ENCODE results near the gene OVOL2.

The OVOL2 gene

DNA sequence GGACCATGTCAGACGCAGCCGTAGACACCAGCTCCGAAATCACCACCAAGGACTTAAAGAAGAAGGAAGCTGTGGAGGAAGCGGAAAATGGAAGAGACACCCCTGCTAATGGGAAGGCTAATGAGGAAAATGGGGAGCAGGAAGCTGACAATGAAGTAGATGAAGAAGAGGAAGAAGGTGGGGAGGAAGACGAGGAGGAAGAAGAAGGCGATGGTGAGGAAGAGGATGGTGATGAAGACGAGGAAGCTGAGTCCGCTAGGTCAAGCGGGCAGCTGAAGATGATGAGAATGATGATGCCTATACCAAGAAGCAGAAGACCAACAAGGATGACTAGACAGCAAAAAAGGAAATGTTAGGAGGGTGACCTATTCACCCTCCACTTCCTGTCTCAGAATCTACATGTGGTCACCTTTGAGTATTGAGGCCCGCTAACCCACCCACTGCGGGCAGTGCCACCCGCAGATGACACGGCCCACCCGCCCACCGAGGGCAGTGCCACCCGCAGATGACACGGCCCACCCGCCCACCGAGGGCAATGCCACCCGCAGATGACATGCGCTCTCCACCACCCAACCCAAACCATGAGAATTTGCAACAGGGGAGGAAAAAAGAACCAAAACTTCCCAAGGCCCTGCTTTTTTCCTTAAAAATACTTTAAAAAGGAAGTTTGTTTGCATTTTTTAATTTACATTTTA lies 45.6 kb downstream of the OVOL2 start:
- no peak for DNase-seq

DNA sequence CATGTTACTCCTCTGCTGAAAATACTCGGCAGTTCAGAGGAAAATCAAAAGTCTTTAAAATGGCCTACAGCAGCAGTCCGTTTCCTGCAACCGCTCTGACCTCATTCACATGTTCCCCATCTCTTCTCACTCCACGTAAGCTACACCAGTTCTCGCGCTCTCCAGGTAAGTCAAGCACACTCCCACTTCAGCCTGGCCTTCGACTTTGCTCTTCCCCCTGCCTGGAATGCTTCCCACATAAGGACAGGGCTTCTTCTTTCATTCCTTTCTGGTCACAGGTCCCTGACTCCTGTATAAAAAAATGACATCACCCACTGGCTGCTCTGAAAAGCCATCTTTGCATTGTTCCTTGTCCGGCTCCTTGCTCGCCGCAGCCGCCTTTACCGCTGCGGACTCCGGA lies 46.2 kb downstream of the OVOL2 start:
- no peak for DNase-seq

DNA sequence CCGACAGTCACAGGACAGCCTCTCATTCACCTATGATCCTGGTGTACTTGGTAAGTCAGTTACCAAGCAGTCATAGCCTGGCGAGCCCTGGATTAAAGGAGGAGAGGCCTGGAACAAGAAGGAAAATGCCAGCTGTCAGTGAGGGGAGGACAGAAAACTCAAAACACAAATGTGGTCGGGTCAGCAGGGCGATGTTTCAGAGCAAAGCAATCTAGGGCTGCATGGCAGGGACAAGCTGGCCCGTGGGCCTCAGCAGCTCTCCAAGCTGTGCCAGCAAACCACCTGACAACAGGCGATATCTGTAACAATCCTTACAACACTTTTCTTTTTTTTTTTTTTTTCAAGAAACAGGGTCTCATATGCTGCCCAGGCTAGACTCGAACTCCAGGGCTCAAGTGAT lies 48.6 kb downstream of the OVOL2 start:
- no peak for DNase-seq

DNA sequence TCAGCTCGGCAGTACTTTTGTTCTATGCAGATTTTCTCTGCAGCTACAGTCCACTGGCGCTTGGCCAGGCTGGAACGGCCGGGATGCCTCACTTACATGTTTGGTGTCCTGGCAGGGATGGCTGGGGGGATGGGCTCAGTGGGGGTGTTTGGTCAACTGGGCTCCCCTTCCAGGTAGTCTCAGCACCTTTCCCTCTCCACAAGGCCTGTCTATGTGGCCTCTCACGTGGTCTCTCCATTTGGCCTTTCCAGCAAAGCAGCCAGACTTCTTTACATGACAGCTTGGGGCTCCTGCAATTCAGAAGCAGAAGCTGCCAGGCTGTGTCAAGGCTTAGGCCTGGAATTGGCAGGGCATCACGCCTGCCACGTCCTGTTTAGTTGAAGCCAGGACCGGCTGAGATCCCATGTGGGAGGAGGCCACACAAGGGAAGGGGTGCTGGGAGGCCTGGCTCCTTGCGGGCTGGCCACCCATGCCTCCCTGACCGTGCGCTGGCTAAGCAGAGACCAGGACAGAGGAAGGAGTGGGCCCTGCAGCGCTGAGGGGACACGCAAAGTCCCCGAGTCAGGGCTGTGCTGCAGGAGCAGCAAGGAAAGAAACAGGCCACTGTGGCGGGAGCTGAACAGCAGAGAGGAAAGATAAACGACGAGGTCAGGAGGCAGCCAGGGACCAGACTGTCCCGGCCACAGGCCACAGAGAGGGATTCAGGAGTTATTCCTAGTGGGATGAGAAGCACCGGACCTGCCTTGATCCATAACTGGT lies 50.0 kb downstream of the OVOL2 start:
- no peak for DNase-seq

DNA sequence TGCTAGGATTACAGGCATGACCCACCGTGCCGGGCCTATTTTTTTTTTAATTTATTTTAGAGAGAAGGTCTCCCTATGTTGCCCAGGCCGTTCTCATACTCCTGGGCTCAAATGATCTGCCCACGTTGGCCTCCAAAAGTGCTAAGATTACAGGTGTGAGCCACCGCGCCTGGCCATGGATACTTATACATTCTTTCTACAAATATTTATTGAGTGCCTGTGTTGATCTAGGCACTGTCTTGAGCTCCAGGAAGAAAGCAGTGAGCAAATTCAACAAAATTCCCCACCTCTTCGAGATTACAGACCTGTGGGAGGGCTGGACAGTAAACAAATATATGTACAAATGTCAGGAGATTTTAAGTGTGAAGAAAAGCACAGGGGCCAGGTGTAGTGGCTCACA lies 51.0 kb downstream of the OVOL2 start:
- no peak for DNase-seq

DNA sequence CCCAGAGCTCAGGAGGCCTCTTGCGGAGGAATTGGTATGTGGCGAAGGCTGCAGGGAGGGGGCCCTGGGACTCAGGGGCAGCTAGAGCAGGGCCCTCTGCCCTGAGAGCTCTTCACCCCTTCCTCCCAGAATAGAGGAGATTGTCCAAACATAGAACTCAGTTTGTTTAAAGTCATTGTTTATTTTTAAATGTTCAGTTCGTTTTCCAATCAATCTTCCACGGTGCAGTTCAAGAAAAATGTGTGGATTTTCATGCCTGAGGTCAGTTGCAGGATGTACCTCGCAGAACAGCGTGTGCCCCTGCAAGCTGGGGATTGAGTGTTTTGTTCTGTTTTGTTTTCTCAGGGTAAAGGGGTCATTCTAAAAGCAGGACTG lies 51.7 kb downstream of the OVOL2 start:
- no peak for DNase-seq

DNA sequence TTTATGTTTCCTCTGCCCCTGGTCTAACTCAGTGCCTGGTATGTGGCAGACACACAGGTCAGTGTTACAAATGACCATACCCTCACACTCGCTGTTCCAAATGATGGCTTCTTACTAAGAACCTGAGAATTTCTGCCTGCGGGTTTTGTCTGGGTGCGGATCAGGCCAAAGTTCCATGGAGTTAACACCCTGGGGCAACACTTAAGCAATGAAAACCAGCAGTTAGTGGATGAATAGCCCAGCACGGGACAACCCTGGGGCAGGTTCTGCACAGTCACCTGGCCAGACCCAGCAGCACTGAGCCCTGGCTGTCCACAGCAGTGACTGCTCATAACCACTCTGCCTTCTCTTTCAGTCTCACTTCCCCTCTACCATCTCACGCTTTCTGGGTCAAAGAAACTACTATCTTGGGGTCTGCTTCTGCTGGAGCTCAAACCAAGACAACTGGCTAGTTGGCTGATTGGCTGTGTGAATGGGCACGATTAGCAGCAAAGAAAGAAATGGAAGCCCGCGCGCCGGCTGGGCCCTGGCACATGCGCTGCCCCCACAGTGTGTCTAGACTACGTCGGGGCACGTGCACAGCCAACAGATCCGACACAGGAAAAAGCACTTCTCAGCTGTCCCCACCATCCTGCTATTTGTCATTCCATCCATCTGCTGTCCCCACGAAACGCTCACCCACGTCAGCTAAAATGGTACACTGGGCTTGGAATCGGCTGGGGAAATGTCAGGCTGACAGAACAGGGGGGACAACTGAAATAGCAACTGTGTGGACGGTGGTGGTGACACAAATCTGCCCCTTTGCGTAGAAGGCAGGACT lies 52.3 kb downstream of the OVOL2 start:
- no peak for DNase-seq

DNA sequence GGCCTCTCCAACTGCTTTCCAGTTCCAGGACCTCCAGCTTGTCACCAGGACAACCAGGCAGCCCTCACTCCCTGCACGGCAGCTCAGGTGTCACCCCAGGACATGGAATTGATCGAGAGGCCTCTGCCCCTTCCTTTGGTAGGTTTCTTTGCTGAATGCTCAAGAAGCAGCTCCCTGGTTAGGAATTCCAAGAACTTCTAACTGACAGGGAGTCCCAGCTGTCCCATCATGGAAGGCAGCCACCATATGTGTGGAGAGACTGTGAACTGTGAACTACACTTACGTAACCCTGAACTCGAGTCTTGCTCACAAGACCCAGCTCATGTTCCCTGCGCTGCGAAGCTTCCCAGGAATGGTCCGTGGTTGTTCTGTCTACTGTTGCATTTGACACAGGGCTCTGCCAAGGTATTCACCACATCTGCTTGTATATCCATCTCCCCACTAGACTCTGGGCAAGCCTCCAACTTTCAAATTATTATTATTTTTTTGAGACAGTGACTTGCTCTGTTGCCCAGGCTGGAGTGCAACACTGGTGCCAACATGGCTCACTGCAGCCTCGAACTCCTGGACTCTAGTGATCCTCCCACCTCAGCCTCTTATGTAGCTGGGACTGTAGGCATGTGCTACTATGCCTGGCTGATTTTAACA lies 53.2 kb downstream of the OVOL2 start:
- DNase-seq = no peak

DNA sequence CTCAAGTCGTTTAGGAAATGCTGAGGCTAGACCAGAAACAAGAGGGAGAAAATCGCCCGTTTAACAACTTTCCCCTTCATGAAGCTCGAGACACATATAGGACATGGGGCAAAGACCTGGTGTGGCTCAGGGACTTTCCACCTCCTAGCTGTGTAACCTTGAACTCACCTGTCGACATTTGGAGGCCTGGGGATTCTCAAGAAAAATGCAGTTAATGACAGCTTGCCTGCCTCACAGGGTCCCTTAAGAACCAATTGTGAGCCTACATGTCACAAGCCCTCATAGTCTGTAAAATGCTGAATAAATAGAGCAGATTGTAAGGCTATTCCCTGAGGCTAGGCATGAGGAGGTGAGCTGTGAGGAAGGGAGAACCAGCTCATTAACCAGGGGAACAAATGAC lies 53.8 kb downstream of the OVOL2 start:
- no peak for DNase-seq

DNA sequence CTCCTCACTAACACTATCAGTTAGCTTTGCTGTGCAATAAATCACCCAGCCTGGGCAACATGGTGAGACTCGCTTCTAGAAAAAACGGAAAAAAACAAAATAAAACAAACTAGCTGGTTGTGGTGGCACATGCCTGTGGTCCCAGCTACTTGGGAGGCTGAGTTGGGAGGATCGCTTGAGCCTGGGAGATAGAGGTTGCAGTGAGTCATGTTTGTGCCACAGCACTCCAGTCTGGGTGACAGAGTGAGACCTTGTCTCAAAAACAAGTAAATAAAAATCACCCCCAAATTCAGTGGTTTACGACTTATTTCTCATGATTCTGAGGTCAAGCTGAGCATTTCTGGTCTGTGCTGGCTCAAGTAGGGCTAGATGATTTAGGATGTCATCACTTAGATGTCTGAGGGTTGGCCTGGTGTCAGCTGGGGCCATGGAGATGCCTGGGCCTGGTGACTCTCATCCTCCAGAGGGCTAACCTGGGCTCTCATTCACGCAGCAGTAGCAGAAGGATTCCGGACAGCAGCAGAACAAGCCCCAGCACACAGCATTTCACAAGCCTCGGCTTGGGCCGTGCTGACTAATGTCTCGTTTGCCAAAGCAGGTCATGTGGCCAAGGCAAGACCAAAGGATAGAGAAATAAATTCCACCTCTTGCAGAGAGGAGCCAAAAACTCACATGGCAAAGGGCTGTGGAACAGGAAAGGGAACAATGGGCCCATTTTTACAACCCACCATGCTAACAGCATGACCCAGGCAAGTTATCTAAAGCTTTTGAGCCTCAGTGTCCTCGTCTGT lies 56.4 kb downstream of the OVOL2 start:
- no peak for DNase-seq

DNA sequence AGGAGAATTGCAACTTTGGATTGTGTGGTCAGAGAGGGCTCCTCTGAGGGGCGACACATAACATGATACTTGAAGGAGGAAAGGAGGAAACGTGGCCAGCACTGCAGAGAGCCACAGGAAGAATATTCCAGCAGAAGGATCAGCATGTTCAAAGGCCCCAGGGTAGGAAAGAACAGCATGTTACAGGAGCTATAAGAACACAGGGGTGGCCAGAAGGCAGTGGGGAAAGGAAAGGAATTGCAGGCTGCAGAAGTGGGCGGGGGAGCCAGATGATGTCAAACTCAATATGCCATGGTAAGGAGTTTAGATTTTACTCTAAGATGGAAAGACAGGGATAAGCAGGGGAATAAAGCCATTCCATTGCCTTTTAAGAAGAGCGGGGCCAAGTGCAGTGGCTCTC lies 58.1 kb downstream of the OVOL2 start:
- DNase-seq = no peak

DNA sequence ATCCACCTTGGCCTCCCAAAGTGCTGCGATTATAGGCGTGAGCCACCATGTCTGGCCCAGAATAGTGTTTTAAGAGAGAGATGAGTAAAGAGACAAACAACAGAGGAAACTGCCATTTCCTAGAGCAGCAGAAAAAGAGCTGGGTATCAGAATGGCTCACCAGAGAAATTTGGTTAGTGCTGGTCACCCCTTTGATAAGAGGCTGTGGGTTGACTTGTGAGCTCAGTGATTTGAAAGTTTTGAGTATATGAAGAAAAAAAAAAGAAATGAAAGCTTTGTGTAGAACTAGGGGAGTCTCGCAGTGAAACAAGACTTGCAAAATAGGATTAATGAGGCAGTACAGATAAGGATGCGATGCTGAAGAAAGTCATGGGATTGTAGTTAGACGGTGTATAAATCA lies 59.3 kb downstream of the OVOL2 start:
- no peak for DNase-seq

DNA sequence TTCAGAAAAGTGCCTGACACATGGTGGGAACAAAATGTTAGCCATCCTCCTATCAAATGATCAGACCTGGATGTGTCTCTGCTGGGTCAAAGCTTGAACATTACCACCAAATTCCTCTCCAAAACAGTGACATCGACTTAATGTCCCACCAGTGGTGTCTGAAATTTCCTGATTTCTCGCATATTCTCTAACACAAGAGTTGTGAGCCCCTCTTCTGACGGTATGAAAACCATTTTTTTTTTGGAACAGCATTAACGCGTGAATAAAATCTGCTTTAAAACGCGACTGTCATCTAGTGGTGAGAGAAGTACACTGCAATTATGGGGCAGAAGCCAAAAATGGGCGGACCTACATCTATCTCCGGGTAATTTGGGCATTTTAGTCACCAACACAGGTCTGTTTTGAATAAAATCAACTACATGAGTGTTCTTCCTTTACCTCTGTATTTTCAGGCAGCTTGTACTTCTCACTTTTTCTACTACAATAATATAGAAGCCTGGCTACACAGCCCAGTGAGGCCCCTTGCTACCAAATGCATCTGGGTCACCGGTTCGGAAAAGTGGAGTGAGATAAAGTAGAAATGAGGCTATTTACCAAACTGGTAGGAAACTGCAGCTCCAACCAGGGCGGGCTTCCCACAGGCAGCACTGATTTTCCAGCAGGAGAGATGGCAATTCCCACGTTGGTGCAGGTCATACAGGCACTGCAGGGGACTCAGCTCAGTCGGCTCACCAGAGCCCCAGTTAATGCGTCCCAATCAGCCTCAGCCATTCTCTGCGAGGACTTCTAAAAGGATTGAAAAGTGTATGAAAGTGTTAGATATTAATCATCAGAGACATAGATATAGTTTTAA lies 61.5 kb downstream of the OVOL2 start:
- peak; percentile 75 for DNase-seq

DNA sequence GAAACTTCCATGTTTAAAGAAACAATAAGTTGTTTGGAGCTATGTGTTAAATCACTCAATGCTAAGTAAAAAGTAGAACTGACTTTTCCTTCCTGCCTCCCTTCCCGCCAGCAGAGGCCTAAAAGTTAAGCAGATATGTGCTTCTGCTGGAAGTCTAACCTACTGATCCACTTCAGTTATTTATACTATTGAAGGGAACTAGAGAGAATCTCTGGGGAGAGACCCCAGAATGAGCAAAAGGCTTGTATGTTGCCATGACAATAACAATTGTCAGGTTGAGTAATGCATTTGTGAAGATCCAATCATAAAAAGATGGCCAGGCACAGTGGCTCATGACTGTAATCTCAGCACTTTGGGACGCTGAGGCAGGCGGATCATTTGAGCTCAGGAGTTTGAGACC lies 64.2 kb downstream of the OVOL2 start:
- no peak for DNase-seq

DNA sequence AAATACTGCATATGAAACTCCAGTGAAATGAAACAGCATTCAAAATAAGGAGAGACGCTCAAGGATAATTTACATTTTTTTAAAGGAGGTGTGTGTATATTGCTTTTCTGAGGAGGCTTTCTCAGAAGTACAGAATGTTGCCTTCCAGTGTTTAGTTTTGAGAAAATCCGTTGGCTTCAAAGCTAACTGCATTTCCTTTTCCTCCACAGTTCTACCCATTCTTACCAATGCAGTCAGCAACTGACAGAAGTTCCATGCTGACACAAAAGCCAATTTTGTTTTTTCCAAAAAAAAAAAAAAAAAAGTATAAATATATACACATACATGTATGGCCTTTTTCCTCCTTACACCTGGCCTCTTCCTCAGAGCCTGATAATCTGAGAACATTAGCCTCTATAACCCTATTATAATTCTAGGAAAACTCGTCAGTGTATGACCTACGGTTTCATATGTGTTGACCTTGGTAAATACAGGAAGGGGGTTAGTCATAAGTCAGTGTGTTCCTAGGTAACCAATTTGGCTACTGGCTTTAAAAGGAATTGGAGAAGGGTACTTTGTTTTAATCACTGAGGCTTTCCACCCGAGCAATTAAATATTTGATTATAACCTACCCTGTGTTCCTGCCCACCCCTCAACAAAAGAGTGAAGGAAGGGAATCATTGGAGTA lies 64.7 kb downstream of the OVOL2 start:
- DNase-seq = no peak

DNA sequence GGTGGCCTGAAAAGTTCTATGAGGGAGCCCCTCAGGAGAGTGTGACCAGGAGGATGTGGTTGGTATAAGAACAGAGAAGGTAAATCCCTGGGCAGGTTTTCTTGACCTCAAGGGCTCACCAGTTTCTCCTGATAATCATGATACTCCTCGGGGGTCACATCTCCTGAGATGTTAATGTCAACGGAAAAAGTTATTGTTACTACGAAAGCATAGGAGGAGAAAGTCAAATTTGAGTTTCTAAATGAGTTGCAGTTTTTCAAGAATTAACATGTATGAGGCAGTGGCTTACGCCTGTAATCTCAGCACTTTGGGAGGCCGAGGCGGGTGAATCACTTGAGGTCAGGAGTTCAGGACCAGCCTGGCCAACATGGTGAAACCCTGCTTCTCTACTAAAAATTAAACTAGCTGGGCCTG lies 65.5 kb downstream of the OVOL2 start:
- no peak for DNase-seq

DNA sequence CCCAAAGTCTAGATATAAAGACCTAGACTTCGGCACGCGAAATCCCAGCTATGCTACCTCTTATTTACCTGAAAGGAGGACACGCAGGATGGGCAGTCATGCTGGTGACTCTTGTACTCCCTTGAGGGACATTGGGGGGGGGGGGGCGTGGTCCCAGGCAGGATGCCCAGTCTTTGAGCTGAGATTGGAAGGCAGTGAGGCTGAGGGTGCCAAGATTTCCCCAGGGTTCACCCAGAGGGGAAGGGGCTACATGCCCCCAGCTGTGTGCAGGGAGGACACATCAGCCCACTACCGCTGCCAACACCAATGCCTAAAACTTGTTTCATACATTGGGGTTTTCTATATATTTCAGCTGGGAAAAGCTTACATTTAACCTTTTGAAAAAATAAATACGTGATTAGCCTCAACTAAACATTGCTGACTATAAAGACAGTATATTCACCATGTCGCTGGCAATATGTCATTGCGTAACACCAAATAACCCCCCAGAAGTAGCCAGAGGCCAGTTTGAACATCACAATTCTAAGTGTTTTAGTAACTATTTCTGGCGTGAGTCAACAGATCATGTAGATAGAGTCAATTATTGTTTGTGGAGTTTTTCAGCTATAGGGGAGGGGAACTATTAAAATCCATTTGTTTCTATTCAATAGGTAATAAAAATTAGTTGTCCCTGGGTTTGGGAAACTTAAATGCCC lies 67.3 kb downstream of the OVOL2 start:
- DNase-seq = no peak

DNA sequence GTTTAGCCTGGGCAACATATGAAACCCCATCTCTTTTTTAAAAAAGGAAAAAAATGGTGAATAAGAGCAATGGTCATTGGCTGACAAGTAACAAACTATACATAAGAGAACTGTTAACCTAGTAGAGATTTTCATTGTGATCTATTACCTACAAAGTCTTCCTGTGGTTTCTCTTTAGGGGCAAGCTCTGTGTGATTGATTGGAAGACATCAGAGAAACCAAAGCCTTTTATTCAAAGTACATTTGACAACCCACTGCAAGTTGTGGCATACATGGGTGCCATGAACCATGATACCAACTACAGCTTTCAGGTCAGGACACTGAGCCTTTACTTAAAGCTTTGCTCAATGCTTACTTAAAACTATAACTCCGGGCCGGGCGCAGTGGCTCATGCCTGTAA lies 69.7 kb downstream of the OVOL2 start:
- DNase-seq = peak; percentile 20

DNA sequence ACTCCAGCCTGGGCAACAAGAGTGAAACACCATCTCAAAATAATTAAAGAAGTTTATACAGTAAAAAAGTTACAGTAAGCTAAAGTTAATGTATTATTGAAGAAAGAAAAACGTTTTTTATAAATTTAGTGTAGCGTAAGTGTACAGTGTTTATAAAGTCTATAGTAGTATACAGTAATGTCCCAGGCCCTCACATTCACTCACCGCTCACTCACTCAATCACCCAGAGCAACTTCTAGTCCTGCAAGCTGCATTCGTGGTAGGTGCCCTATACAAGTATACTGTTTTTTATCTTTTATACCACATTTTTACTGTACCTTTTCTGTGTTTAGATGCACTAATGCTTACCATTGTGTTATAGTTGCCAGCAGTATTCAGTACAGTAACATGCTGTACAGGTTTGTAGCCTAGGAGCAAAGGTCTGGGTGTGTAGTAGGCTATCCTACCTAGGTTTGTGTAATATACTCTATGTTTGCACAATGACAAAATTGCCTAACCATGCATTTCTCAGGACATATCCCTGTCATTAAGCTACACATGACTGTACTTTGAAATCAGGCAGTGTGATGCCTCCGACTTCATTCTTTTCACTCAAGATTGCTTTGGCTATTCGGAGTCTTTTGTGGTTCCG lies 72.2 kb downstream of the OVOL2 start:
- DNase-seq = no peak

DNA sequence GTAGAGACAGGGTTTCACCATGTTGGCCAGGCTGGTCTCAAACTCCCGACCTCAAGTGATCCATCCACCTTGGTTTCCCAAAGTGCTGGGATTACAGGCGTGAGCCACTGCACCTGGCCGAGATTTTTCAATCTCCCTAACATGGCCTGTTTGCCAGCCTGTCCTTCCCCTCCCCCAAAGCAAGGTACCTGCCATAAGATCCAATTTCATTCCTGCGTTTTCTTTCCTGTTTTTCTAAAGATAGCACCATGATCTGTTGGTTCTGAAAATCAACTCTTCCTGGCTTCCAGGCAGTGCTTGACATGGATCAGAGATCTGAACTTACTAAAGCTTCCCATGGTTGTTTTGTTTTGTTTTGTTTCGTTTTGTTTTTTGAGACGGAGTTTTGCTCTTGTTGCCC lies 81.4 kb downstream of the OVOL2 start:
- DNase-seq = no peak

All from CD4-positive, alpha-beta T cell treated with Interleukin-12 subunit alpha and Interleukin-12 subunit beta, for 1 hour (primary cell).